ENCODE data around the gene AHSG. TPM values are rescaled to one million over a fixed set of nuclear protein-coding genes. Genes with fewer than 3 reads are reported as not detected.
"Not testable (repeated sequence)": the region's sequence is repeated elsewhere in the genome, so short reads cannot be mapped to it uniquely, and the experiment has no call there.

The AHSG gene
- total RNA-seq, 1 donor from 2014 or later: 0.30 TPM

GRCh38 chr3:186626254-186626847, 13.5 kb downstream of the AHSG start:
- no peak overlapping the region for H3K27ac Mint-ChIP-seq (ENCODE audit: unreplicated experiment)
- H3K36me3 Mint-ChIP-seq (ENCODE audit: low read depth): no peaks in the 10 kb centered on the region
- peaks cover 6% of the 10 kb centered on the region for H3K4me1 Mint-ChIP-seq
- DNase-seq (ENCODE audit: low read depth, low spot score): no peak
- no peak overlapping the region for H3K4me3 Mint-ChIP-seq
- H3K27me3 Mint-ChIP-seq (ENCODE audit: low read depth): peaks cover 20% of the 10 kb centered on the region
- TF ChIP-seq CTCF (conservative IDR thresholded peaks at IDR 0.05): no peak
- no peaks in the 10 kb centered on the region for H3K9me3 Mint-ChIP-seq

- no peak for TF ChIP-seq CTCF (conservative IDR thresholded peaks at IDR 0.05)
- Mint-ChIP-seq H3K36me3 (ENCODE audit: low read depth) (no peaks in the 10 kb centered on the region), H3K4me1 (peaks cover 6% of the 10 kb centered on the region), H3K4me3 (no peak overlapping the region), H3K27ac (ENCODE audit: unreplicated experiment) (no peak overlapping the region), H3K9me3 (no peaks in the 10 kb centered on the region), H3K27me3 (ENCODE audit: low read depth) (peaks cover 14% of the 10 kb centered on the region)
- no peak for DNase-seq (ENCODE audit: low read depth, low spot score)
These were observed 15.1 kb downstream of the AHSG start for GRCh38 chr3:186627852-186628414.

- no peak overlapping the region for H3K4me3 Mint-ChIP-seq
- no peaks in the 10 kb centered on the region for H3K36me3 Mint-ChIP-seq (ENCODE audit: low read depth)
- H3K27me3 Mint-ChIP-seq (ENCODE audit: low read depth): peaks cover 11% of the 10 kb centered on the region
- no peak for DNase-seq (ENCODE audit: low read depth, low spot score)
- H3K4me1 Mint-ChIP-seq: peaks cover 6% of the 10 kb centered on the region
- TF ChIP-seq CTCF (conservative IDR thresholded peaks at IDR 0.05): no peak
- H3K9me3 Mint-ChIP-seq: no peaks in the 10 kb centered on the region
- no peak overlapping the region for H3K27ac Mint-ChIP-seq (ENCODE audit: unreplicated experiment)
These were observed 15.9 kb downstream of the AHSG start for GRCh38 chr3:186628756-186629155.

GRCh38 chr3:186630950-186631641, 18.2 kb downstream of the AHSG start:
- TF ChIP-seq CTCF (conservative IDR thresholded peaks at IDR 0.05): no peak
- H3K36me3 Mint-ChIP-seq (ENCODE audit: low read depth): no peaks in the 10 kb centered on the region
- H3K9me3 Mint-ChIP-seq: no peaks in the 10 kb centered on the region
- H3K27ac Mint-ChIP-seq (ENCODE audit: unreplicated experiment): no peak overlapping the region
- no peak overlapping the region for H3K4me3 Mint-ChIP-seq
- H3K4me1 Mint-ChIP-seq: peaks cover 6% of the 10 kb centered on the region
- DNase-seq (ENCODE audit: low read depth, low spot score): no peak
- H3K27me3 Mint-ChIP-seq (ENCODE audit: low read depth): peaks cover 11% of the 10 kb centered on the region

GRCh38 chr3:186633481-186633880, 20.6 kb downstream of the AHSG start:
- Mint-ChIP-seq H3K4me1 (peaks cover 6% of the 10 kb centered on the region), H3K4me3 (no peak overlapping the region)

GRCh38 chr3:186634207-186634606, 21.3 kb downstream of the AHSG start:
- not testable (repeated sequence) for H3K36me3 Mint-ChIP-seq (ENCODE audit: low read depth); H3K27ac Mint-ChIP-seq (ENCODE audit: unreplicated experiment); H3K9me3 Mint-ChIP-seq; H3K4me1 Mint-ChIP-seq; H3K4me3 Mint-ChIP-seq; DNase-seq (ENCODE audit: low read depth, low spot score)
- H3K27me3 Mint-ChIP-seq (ENCODE audit: low read depth): peaks cover 19% of the 10 kb centered on the region

More at GRCh38 chr3:186633481-186633880, 20.6 kb downstream of the AHSG start:
- H3K9me3 Mint-ChIP-seq: no peaks in the 10 kb centered on the region
- no peak for TF ChIP-seq CTCF (conservative IDR thresholded peaks at IDR 0.05)
- H3K36me3 Mint-ChIP-seq (ENCODE audit: low read depth): no peaks in the 10 kb centered on the region
- no peak overlapping the region for H3K27ac Mint-ChIP-seq (ENCODE audit: unreplicated experiment)
- no peak for DNase-seq (ENCODE audit: low read depth, low spot score)
- peaks cover 19% of the 10 kb centered on the region for H3K27me3 Mint-ChIP-seq (ENCODE audit: low read depth)

Data from neural crest cell (in vitro differentiated cells).